NOMO-1 treated with dmso at 0.1 percent for 144 hours (cell line): ENCODE measurements around the gene MAMLD1.

ENCODE experiments used
- DNase-seq: peaks from one replicate; lab custom pipeline; 2025; ENCODE audit not compliant: unreplicated experiment; lab: John Stamatoyannopoulos, UW

MAMLD1 gene

GRCh38 chrX:150558424-150558823 is 195.3 kb downstream of the MAMLD1 start:
- DNase-seq: no peak
